HL-60/S4 treated with retinoic acid at 250 ng/mL for 4 days and 3 days (cell line): ENCODE measurements around the gene SH3PXD2B.
"Not testable (repeated sequence)": the region's sequence is repeated elsewhere in the genome, so short reads cannot be mapped to it uniquely, and the experiment has no call there.

Source experiments
- in situ Hi-C: fragments of 300-500 bp; cut with MboI; formaldehyde crosslinking; loops from 2 replicates; pipeline ENCODE4 v1.7.0; 2022; ENCODE audit warnings: low sequenced_read_pairs

Gene SH3PXD2B

DNA sequence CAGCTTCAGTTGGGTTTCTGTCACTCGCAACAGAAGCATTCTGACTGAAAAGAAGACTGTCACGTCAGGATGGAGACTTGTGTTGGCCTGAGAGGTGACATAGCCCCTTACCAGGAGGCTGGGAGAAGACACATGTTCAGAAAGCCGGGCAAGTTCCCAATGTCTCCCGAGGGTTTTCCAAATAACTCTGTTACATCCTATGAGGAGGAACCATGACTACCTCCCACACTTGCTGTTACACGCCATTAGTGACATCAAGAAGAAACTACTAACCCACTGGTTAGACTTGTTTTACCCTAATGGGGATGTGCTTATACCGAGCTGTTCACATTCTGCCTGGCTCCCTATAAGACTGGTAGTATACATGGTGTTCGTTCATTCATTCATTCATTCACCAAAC, 33.3 kb downstream of the SH3PXD2B start:
- in situ Hi-C loops: no loop called here

DNA sequence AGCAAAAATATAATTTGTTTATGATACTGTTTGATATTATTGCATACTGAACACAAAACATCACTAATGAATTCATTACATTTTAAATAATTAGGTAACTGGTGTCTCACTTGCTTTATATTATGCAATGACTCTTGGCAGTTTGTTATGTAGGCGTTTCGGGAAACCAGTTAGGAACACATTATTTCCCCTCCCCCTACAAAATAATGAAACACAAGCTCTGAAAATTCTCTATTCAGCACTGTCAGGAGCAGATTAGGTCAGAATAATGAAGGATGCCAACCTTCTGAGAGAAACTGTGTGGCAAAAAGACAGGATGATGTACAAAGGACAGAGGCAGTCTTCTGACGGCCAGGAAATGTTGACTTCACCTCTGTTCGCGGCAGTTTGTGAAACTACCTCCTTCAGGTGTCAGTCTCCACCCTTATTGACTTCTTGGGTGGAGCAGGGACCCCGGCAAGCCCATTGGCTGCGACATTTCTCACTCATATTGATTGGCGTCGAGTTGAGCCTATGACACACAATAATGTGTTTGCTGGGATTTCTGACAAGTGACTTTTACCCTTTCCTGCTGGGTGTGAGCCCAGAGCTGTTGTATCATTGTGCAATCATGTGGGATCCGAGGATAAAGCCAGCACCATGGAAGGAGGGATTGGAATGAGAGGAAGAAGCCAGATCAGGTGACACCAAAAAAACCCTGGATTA, 33.9 kb downstream of the SH3PXD2B start:
- in situ Hi-C loops: no loop called here

- in situ Hi-C loops: no loop called here
These were observed 35.2 kb downstream of the SH3PXD2B start for GRCh38 chr5:172418862-172419814.

DNA sequence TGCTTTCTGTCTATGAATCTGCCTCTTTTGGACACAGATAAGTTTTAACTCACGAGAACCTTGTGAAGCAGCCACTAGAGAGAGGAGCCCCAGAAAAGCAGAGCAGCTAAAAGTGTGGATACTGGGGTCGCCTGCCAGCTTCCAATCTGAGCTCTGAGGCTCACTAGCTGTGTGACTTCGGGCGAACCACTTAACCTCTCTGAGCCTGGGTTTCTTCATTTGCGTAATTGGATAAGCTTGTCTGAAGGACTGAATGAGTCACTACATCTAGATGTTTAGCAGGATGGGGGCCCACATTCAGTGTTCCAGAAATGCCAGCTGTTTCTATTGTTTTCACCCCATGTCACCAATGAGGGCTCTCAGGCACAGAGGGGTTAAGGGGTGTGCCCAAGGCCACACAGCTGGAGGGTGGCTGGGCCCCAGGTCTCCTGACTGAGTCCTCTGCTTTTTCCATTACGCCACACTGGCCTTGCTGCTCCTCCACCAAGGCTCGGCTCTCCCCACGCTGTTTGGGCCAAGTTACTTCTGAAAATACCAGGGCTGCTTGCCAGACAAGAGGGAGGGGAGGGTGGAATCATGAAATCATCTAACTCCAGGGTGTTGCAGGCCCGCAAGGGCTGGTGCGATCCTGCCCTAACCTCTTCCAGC, 36.2 kb downstream of the SH3PXD2B start:
- in situ Hi-C loops: no loop called here

GRCh38 chr5:172417130-172417841, 37.0 kb downstream of the SH3PXD2B start:
- in situ Hi-C loops: no loop called here

- in situ Hi-C loops: no loop called here
These were observed 38.7 kb downstream of the SH3PXD2B start for GRCh38 chr5:172415362-172416275.

- in situ Hi-C loops: no loop called here
These were observed 39.6 kb downstream of the SH3PXD2B start for GRCh38 chr5:172414531-172415361.

GRCh38 chr5:172413601-172414171, 40.6 kb downstream of the SH3PXD2B start:
- in situ Hi-C loops: no loop called here

GRCh38 chr5:172412724-172413286, 41.5 kb downstream of the SH3PXD2B start:
- in situ Hi-C loops: no loop called here

DNA sequence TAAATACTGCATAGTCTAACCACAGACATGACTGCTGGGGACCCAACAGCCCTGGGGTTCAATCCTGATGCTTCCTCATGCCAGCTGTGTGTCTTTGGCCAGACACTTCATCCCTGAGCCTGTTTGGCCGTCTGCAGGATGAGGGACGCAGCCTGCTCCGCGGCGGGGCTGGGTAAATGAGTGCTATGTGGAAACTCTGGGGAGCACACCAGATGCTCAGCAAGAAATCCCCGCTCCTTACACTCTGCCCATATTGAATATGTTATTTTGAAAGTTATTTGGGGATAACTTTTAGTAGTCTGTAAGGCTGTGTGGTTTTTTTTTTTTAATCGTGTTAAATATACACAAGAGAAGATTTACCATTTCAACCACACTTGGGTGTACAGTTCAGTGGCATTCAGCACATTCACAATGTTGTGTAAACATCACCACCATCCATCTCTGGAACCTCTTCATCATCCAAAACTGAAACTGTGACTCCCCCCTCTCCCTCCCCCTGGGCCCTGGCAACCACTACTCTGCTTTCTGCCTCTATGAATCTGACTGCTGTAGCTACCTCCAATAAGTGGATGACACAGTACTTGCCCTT, 42.7 kb downstream of the SH3PXD2B start:
- in situ Hi-C loops: no loop called here

DNA sequence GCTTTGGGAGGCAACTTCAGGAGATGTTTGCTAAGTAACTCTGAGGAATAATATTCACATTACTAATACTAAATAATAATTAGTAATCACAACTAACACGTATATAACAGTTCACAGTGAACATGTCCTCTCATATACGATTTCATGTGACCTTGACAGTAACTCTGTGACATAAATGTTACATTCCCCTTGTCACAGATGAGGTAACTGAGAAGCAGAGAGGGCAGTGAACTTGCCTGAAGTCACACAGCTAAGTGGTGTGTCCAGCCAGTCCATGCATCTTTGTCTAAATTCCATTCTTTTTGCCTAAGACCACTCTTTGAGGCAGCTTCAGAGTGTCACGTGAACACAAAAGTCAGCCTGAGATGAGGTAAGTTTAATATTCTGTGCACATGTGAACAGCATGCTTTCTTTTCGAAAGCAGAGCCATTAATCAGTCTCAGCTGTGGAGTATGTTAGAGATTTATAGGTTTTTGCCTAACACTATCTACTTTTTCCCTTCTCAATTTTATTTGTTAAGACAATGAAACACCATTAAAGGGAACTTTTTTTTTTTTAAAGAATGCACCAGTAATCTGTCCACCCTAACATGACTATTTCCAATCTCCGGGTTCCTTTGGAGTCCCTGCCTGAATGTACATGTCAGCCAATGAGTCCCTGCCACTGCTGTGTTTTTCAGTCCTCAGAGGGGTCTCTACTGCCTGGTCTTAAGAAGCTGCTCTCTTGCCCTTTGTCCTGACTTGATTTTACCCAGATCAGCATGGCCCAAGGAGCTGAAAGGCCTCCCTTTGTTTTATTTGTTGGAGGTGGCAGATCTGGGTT, 43.5 kb downstream of the SH3PXD2B start:
- in situ Hi-C loops: no loop called here

- in situ Hi-C loops: no loop called here
These were observed 44.2 kb downstream of the SH3PXD2B start for GRCh38 chr5:172410160-172410559.

GRCh38 chr5:172409477-172409876, 44.8 kb downstream of the SH3PXD2B start:
- in situ Hi-C loops: not testable (repeated sequence)

- in situ Hi-C loops: no loop called here
These were observed 46.5 kb downstream of the SH3PXD2B start for GRCh38 chr5:172407822-172408221.

- in situ Hi-C loops: no loop called here
These were observed 47.1 kb downstream of the SH3PXD2B start for GRCh38 chr5:172407241-172407691.

GRCh38 chr5:172405226-172406107, 48.9 kb downstream of the SH3PXD2B start:
- in situ Hi-C loops: no loop called here
